Spleen (tissue), 11 donors: Measurements from ENCODE around the gene PLCG2. TPM values are rescaled to one million over a fixed set of nuclear protein-coding genes. Genes with fewer than 3 reads are reported as not detected.

Experiments used
- DNase-seq: peaks from one replicate; pipeline ENCODE4 v3.0.0-alpha.2; 2020
- H3K27ac ChIP-seq, 8 donors: fragments of 200-600 bp; sonication (generic) in 7 of 8; 1 replicate in 4 of 8; 2 replicates in 4 of 8; pipeline versions ENCODE4 v1.5.0 to v1.8.0; 2016 to 2021; ENCODE audit warnings: inconsistent platforms in 4 of 8, mild to moderate bottlenecking in 4 of 8, moderate library complexity in 1 of 8
- H3K27me3 ChIP-seq, 7 donors: fragments of 200-600 bp; sonication (generic) in 6 of 7; replicated peaks in 1 of 7; 1 replicate in 4 of 7; 2 replicates in 3 of 7; pipeline versions ENCODE4 v1.5.0 to v1.8.0; 2016 to 2021; ENCODE audit warnings: inconsistent platforms in 3 of 7, mild to moderate bottlenecking in 1 of 7
- H3K36me3 ChIP-seq, 6 donors: fragments of 200-600 bp; sonication (generic) in 5 of 6; 1 replicate in 4 of 6; 2 replicates in 2 of 6; pipeline versions ENCODE4 v1.5.0 to v1.8.0; 2016 to 2021; ENCODE audit warnings: inconsistent platforms in 2 of 6
- H3K4me1 ChIP-seq, 6 donors: fragments of 200-600 bp; sonication (generic) in 5 of 6; 1 replicate in 3 of 6; 2 replicates in 3 of 6; pipeline versions ENCODE4 v1.5.0 to v1.8.0; 2016 to 2021; ENCODE audit warnings: inconsistent platforms in 3 of 6
- H3K4me3 ChIP-seq, 8 donors: fragments of 200-600 bp; sonication (generic) in 7 of 8; 1 replicate in 4 of 8; 2 replicates in 4 of 8; pipeline versions ENCODE4 v1.5.0 to v1.8.0; 2016 to 2021; ENCODE audit warnings: inconsistent platforms in 4 of 8, mild to moderate bottlenecking in 4 of 8, moderate library complexity in 2 of 8
- H3K9me3 ChIP-seq, 8 donors: fragments of 200-600 bp; sonication (generic) in 7 of 8; 1 replicate in 4 of 8; 2 replicates in 4 of 8; pipeline versions ENCODE4 v1.5.0 to v1.8.0; 2016 to 2021; ENCODE audit warnings: inconsistent platforms in 4 of 8
- CTCF ChIP-seq, 11 experiments: fragments of 200-600 bp in 7 of 11; fragments of 450-650 bp in 4 of 11; sonication (generic) in 4 of 11; IDR thresholded peaks in 8 of 11; conservative IDR thresholded peaks in 3 of 11; 1 replicate in 7 of 11; 2 replicates in 4 of 11; pipeline versions ENCODE4 v1.4.0 to v1.8.0; 2016 to 2021; ENCODE audit warnings: antibody characterized with exemption in 11 of 11, inconsistent platforms in 4 of 11, mild to moderate bottlenecking in 1 of 11
- POLR2A ChIP-seq, 3 donors: fragments of 450-650 bp; IDR thresholded peaks; one replicate each; pipeline ENCODE4 v1.5.1; 2017; ENCODE audit warnings: antibody characterized with exemption in 3 of 3, mild to moderate bottlenecking in 1 of 3
- POLR2AphosphoS5 ChIP-seq, 3 donors: sonication (generic); formaldehyde crosslinking; IDR thresholded peaks; one replicate each; pipeline ENCODE4 v1.5.1; 2017; ENCODE audit warnings: antibody characterized with exemption in 3 of 3
- WGBS, 5 donors: extraction: QIAGEN DNeasy Blood & Tissue Kit in 3 of 5; methylation state at CpG; one replicate each; pipeline versions ENCODE4 v1.1.5 to v1.1.7; 2013 to 2018; 5-methylcytosine and 5-hydroxymethylcytosine counted together
- intact Hi-C: fragments of 100-400 bp; cut with DNase I; formaldehyde crosslinking; loops from one replicate; pipeline ENCODE4 v1.15.0; 2023; ENCODE audit warnings: low total_unique reads
- polyA plus RNA-seq, 3 donors: library from polyadenylated mRNA; stranded (reverse); fragments of 200-250 nt; gene quantifications; one replicate each; pipeline ENCODE4 v1.2.1, GENCODE V29; 2013
- total RNA-seq, 7 donors: library from RNA; depleted of rRNA in 3 of 7; stranded (reverse); fragments of >200 nt in 3 of 7; fragmentation: NEBNext Ultra II Directional in 4 of 7; extraction: Animal tissue kit (Norgen Biotek cat#: 25700) in 4 of 7; gene quantifications; one replicate each; pipeline versions ENCODE4 v1.1.0 to v1.2.1, GENCODE V29; 2016 to 2021
- donor health status: healthy with polysubstance abuse.
- donor health status: DM: no; HTN: no; CAD: no; lungs with moderate emphysema.
- donor health status: DM: no; HTN: no; CAD: no.
- donor health status: Bipolar disorder and iron deficiency.
- donor health status: healthy.
- donor health status: DM: no; HTN: no; CAD: no.
- donor health status: DM: yes; HTN: yes; CAD: no.

The PLCG2 gene
- total and polyA plus RNA-seq, 10 donors: 57.1 to 277 (median 145) TPM

- peaks cover 0 to 37% (median 7%) of the 10 kb centered on the region in 6 donors for H3K36me3 ChIP-seq
- intact Hi-C loops: no loop called here
- DNase-seq: no peak
- no peak overlapping the region for H3K27ac ChIP-seq
- no peaks in the 10 kb centered on the region for H3K27me3 ChIP-seq
- no peaks in the 10 kb centered on the region for H3K9me3 ChIP-seq
- no peak overlapping the region for H3K4me3 ChIP-seq
- TF ChIP-seq POLR2A (IDR thresholded peaks at IDR 0.05): no peak
- no peak for TF ChIP-seq POLR2AphosphoS5 (IDR thresholded peaks at IDR 0.05)
- TF ChIP-seq CTCF (IDR thresholded peaks at IDR 0.05 in 8 of 11, conservative IDR thresholded peaks at IDR 0.05 in 3 of 11): no peak
- H3K4me1 ChIP-seq: no peaks in the 10 kb centered on the region
- WGBS, 5 donors: 84 to 92% (median 89%) methylated on average over 3 of the region's 3 CpGs
Observed at GRCh38 chr16:81995651-81996050, 216.6 kb downstream of the PLCG2 start.

- 69 to 79% (median 76%) methylated on average over 11 of the region's 11 CpGs for WGBS, 5 donors
- DNase-seq: no peak
- intact Hi-C loops: no loop called here
Observed at GRCh38 chr16:81996664-81997509, 217.8 kb downstream of the PLCG2 start.

GRCh38 chr16:81997738-81998137, 218.6 kb downstream of the PLCG2 start:
- TF ChIP-seq POLR2AphosphoS5 (IDR thresholded peaks at IDR 0.05) (no peak), POLR2A (IDR thresholded peaks at IDR 0.05) (no peak), CTCF (IDR thresholded peaks at IDR 0.05 in 8 of 11, conservative IDR thresholded peaks at IDR 0.05 in 3 of 11) (no peak)
- no peaks in the 10 kb centered on the region for H3K4me1 ChIP-seq
- no peaks in the 10 kb centered on the region for H3K9me3 ChIP-seq
- H3K36me3 ChIP-seq: peaks cover 0 to 37% (median 7%) of the 10 kb centered on the region in 6 donors
- intact Hi-C loops: no loop called here
- H3K27me3 ChIP-seq: no peaks in the 10 kb centered on the region
- H3K4me3 ChIP-seq: no peak overlapping the region
- no peak overlapping the region for H3K27ac ChIP-seq
- WGBS, 5 donors: 75 to 89% (median 81%) methylated on average over 2 of the region's 2 CpGs
- DNase-seq: no peak

More at GRCh38 chr16:81996664-81997509, 217.8 kb downstream of the PLCG2 start:
- no peaks in the 10 kb centered on the region for H3K4me1 ChIP-seq
- H3K36me3 ChIP-seq: peaks cover 0 to 37% (median 7%) of the 10 kb centered on the region in 6 donors
- H3K27ac ChIP-seq: no peak overlapping the region
- H3K9me3 ChIP-seq: no peaks in the 10 kb centered on the region
- no peaks in the 10 kb centered on the region for H3K27me3 ChIP-seq
- no peak for TF ChIP-seq POLR2A (IDR thresholded peaks at IDR 0.05)
- TF ChIP-seq POLR2AphosphoS5 (IDR thresholded peaks at IDR 0.05): no peak
- TF ChIP-seq CTCF (IDR thresholded peaks at IDR 0.05 in 8 of 11, conservative IDR thresholded peaks at IDR 0.05 in 3 of 11): no peak
- no peak overlapping the region for H3K4me3 ChIP-seq

GRCh38 chr16:82002831-82003230, 223.7 kb downstream of the PLCG2 start:
- 85 to 94% (median 87%) methylated on average over 3 of the region's 3 CpGs for WGBS, 5 donors
- intact Hi-C loops: no loop called here
- Histone ChIP-seq H3K27me3 (no peaks in the 10 kb centered on the region), H3K36me3 (peaks cover 0 to 27% (median 7%) of the 10 kb centered on the region in 6 donors), H3K4me3 (no peak overlapping the region), H3K27ac (no peak overlapping the region), H3K9me3 (peaks cover 0 to 3% (median 0%) of the 10 kb centered on the region in 8 donors), H3K4me1 (no peaks in the 10 kb centered on the region)
- DNase-seq: no peak
- no peak for TF ChIP-seq POLR2A (IDR thresholded peaks at IDR 0.05)
- TF ChIP-seq POLR2AphosphoS5 (IDR thresholded peaks at IDR 0.05): no peak
- TF ChIP-seq CTCF (IDR thresholded peaks at IDR 0.05 in 8 of 11, conservative IDR thresholded peaks at IDR 0.05 in 3 of 11): no peak
